GM12891 (cell line): ENCODE measurements around the gene CLDN10.

Experiments used
- PAX5 ChIP-seq: IDR thresholded peaks from 2 replicates; pipeline ENCODE4 v1.6.1; 2011; ENCODE audit warnings: low read length, moderate library complexity, mild to moderate bottlenecking; ENCODE audit not compliant: insufficient read depth, severe bottlenecking
- POLR2A ChIP-seq: IDR thresholded peaks from 2 replicates; pipeline ENCODE4 v1.6.1; 2011; ENCODE audit warnings: low read depth, low read length, control low read depth
- POLR2AphosphoS5 ChIP-seq: IDR thresholded peaks from 2 replicates; pipeline ENCODE4 v1.6.1; 2011; ENCODE audit warnings: low read depth, low read length, control low read depth
- SPI1 ChIP-seq: IDR thresholded peaks from 2 replicates; pipeline ENCODE4 v1.6.1; 2011; ENCODE audit warnings: low read depth, low read length, control low read depth
- TAF1 ChIP-seq: IDR thresholded peaks from 2 replicates; pipeline ENCODE4 v1.6.1; 2011; ENCODE audit warnings: low read depth, low read length, control low read depth

- TF ChIP-seq TAF1 (no peak), SPI1 (no peak), POLR2A (no peak), POLR2AphosphoS5 (no peak), PAX5 (no peak)
Observed at GRCh38 chr13:95588721-95589120, 36.2 kb downstream of the CLDN10 start.
